Panc1 (cell line): ENCODE data around the gene BCAN. TPM values are rescaled to one million over a fixed set of nuclear protein-coding genes. Genes with fewer than 3 reads are reported as not detected.

Source experiments
- ATAC-seq: fragments of 200-7000 bp; cut with Tn5 transposase; 2 replicates; pipeline ENCODE4 v1.9.1; 2020; ENCODE audit warnings: mild to moderate bottlenecking, moderate library complexity
- BruUV-seq: library from RNA; stranded (reverse); fragments of 400-500 nt; replicated peaks from 2 replicates; lab custom pipeline; 2021; lab: Mats Ljungman, UMichigan
- CTCF ChIA-PET: fragments of 300-600 bp; sonication (Branson Sonifier 250); formaldehyde crosslinking; loops from one replicate; lab custom pipeline; 2022; ENCODE audit warnings: antibody characterized with exemption; lab: Charles Lee
- POLR2A ChIA-PET: fragments of 300-600 bp; sonication (Branson Sonifier 250); formaldehyde crosslinking; loops from one replicate; lab custom pipeline; 2022; ENCODE audit warnings: antibody characterized with exemption; lab: Charles Lee
- DNase-seq: peaks from one replicate; pipeline ENCODE4 v3.0.0-alpha.2; 2010; ENCODE audit warnings: low read depth, low spot score
- H3K27ac ChIP-seq: 2 replicates; pipeline ENCODE4 v1.5.1; 2011; ENCODE audit warnings: mild to moderate bottlenecking, low read length, inconsistent platforms
- H3K27me3 ChIP-seq: fragments of 200-500 bp; sonication (Bioruptor generic); 2 replicates; pipeline ENCODE4 v1.6.0; 2014; ENCODE audit warnings: low read length, inconsistent platforms; ENCODE audit not compliant: control insufficient read depth, insufficient read depth
- H3K36me3 ChIP-seq: fragments of 200-500 bp; sonication (Bioruptor generic); 2 replicates; pipeline ENCODE4 v1.5.1; 2014; ENCODE audit warnings: inconsistent platforms, mild to moderate bottlenecking, low read length, moderate library complexity; ENCODE audit not compliant: control insufficient read depth, insufficient read depth
- H3K4me1 ChIP-seq: 2 replicates; pipeline ENCODE4 v1.5.1; 2011; ENCODE audit warnings: inconsistent platforms, mild to moderate bottlenecking, low read length, moderate library complexity; ENCODE audit not compliant: control insufficient read depth, insufficient read depth
- H3K4me3 ChIP-seq, 2 experiments: 2 replicates each; pipeline ENCODE4 v1.5.1; 2011 to 2012; ENCODE audit warnings: low read depth in 2 of 2, low read length in 2 of 2, mild to moderate bottlenecking in 2 of 2, inconsistent platforms in 1 of 2, moderate library complexity in 1 of 2
- H3K9me3 ChIP-seq: fragments of 200-500 bp; sonication (Bioruptor generic); 2 replicates; pipeline ENCODE4 v1.5.1; 2014; ENCODE audit warnings: low read depth, mild to moderate bottlenecking, inconsistent platforms, low read length, moderate library complexity; ENCODE audit not compliant: control insufficient read depth, insufficient read depth
- CTCF ChIP-seq: fragments of 450-650 bp; IDR thresholded peaks from 2 replicates; pipeline ENCODE4 v1.5.1; 2017; ENCODE audit warnings: mild to moderate bottlenecking
- POLR2AphosphoS5 ChIP-seq: IDR thresholded peaks from 2 replicates; pipeline ENCODE4 v1.6.1; 2012; ENCODE audit warnings: mild to moderate bottlenecking, low read depth, low read length, moderate library complexity
- REST ChIP-seq, 2 experiments: IDR thresholded peaks; 2 replicates each; pipeline ENCODE4 v1.6.1; 2011 to 2012; ENCODE audit warnings: low read depth in 2 of 2, control low read depth in 1 of 2, low read length in 1 of 2, mild to moderate bottlenecking in 1 of 2, moderate library complexity in 1 of 2; ENCODE audit not compliant: insufficient read depth in 1 of 2
- SIN3A ChIP-seq: IDR thresholded peaks from 2 replicates; pipeline ENCODE4 v1.6.1; 2012; ENCODE audit warnings: low read depth, mild to moderate bottlenecking, low read length, moderate library complexity, borderline replicate concordance; ENCODE audit not compliant: insufficient read depth
- TCF7L2 ChIP-seq: IDR thresholded peaks from 2 replicates; pipeline ENCODE4 v1.6.1; 2011; ENCODE audit warnings: mild to moderate bottlenecking, low read depth, low read length, inconsistent platforms
- in situ Hi-C: cut with HindIII; loops from 2 replicates; pipeline ENCODE4 v1.10.0; 2016; ENCODE audit warnings: low sequenced_read_pairs, low pct_unique_long_range_greater_than_20kb
- intact Hi-C: fragments of 100-400 bp; cut with micrococcal nuclease; formaldehyde crosslinking; loops from one replicate; pipeline ENCODE4 v1.10.0; 2022; ENCODE audit not compliant: unreplicated experiment
- total RNA-seq: library from RNA; stranded (reverse); gene quantifications from one replicate; pipeline ENCODE4 v1.2.1, GENCODE V29; 2021; ENCODE audit not compliant: unreplicated experiment

Gene BCAN
- total RNA-seq, 1 experiment from 2014 or later, result 0.57 TPM

- no TSS peak for BruUV-seq
- H3K9me3 ChIP-seq, result no peaks in the 10 kb centered on the region
- ATAC-seq, result no peak
- no peak overlapping the region for H3K27ac ChIP-seq
- in situ Hi-C loops, result no loop called here
- TF ChIP-seq SIN3A, result no peak
- TF ChIP-seq REST (IDR thresholded peaks at IDR 0.05; ENCODE audit: insufficient read depth in 1 of 2, low read depth in 2 of 2, low read length in 1 of 2), result no peak
- no peak for TF ChIP-seq TCF7L2
- no peak for TF ChIP-seq POLR2AphosphoS5
- no peak for TF ChIP-seq CTCF
- intact Hi-C loops, result no loop called here
- CTCF ChIA-PET, result interaction anchor here (0.9 kb wide), 1 partner anchor 13 kb away, joined by 4 read pairs; no protein-coding TSS in a partner anchor
- DNase-seq, result no peak
- POLR2A ChIA-PET, result no interaction called here
- peaks cover 23% of the 10 kb centered on the region for H3K4me1 ChIP-seq
- no peaks in the 10 kb centered on the region for H3K27me3 ChIP-seq
- no peak overlapping the region for H3K4me3 ChIP-seq
- H3K36me3 ChIP-seq, result no peaks in the 10 kb centered on the region
Measured at GRCh38 chr1:156642265-156643048, 540 bp downstream of the BCAN start.

- BruUV-seq, result no TSS peak
- no peak for ATAC-seq
- ChIA-PET POLR2A (no interaction called here), CTCF (interaction anchor here (0.5 to 0.9 kb wide), 2 partner anchors 12 to 29 kb away, joined by 4 to 6 read pairs; no protein-coding TSS in a partner anchor)
- in situ Hi-C loops (no loop called here), intact Hi-C loops (no loop called here)
- Histone ChIP-seq H3K27ac (no peak overlapping the region), H3K27me3 (no peaks in the 10 kb centered on the region), H3K36me3 (no peaks in the 10 kb centered on the region), H3K9me3 (no peaks in the 10 kb centered on the region), H3K4me3 (no peak overlapping the region), H3K4me1 (peaks cover 22% of the 10 kb centered on the region)
- TF ChIP-seq POLR2AphosphoS5 (no peak), SIN3A (no peak), TCF7L2 (no peak), REST (IDR thresholded peaks at IDR 0.05; ENCODE audit: insufficient read depth in 1 of 2, low read depth in 2 of 2, low read length in 1 of 2) (no peak), CTCF (no peak)
- no peak for DNase-seq
Measured at GRCh38 chr1:156643049-156643777, 1.3 kb downstream of the BCAN start.
